Neural cell (in vitro differentiated cells): Measurements from ENCODE around the gene TRAPPC1.

Source experiments
- REST ChIP-seq: IDR thresholded peaks from 2 replicates; pipeline ENCODE4 v1.6.1; 2012; ENCODE audit warnings: borderline replicate concordance
- SMC3 ChIP-seq: fragments of 450-650 bp; conservative IDR thresholded peaks from 2 replicates; pipeline ENCODE4 v1.6.1; 2014; ENCODE audit warnings: antibody characterized with exemption, mild to moderate bottlenecking, moderate library complexity; ENCODE audit not compliant: poor library complexity
- TAF1 ChIP-seq: IDR thresholded peaks from 2 replicates; pipeline ENCODE4 v1.6.1; 2012; ENCODE audit warnings: low read depth
- TF ChIP-seq, protein P1 (sequence below): fragments of 450-650 bp; IDR thresholded peaks from 2 replicates; pipeline ENCODE4 v1.5.1; 2014; ENCODE audit warnings: antibody characterized with exemption, mild to moderate bottlenecking, moderate library complexity; ENCODE audit not compliant: poor library complexity, severe bottlenecking

DNA sequence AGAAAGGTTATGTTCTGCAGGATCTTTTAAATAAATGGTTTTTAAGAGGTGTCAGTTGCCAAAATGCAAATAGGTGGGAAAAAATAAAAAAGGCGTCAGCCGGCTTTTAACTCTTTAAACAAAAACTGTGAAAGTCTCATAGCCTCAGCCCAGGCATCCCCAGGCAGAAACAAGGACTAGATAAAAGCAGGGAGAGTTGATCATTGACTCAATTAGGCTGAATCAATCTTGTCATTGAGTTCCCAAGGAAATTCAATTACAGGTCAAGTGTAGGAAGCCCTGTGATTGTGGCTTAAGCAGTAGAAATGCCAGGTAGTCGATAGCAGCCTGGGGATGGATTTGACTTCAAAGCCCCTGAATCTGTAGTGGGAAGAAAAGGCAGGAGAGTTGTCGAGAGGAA, 39.9 kb upstream of the TRAPPC1 start:
- TF ChIP-seq REST (no peak), TAF1 (no peak), SMC3 (no peak)
- TF ChIP-seq, protein P1, sequence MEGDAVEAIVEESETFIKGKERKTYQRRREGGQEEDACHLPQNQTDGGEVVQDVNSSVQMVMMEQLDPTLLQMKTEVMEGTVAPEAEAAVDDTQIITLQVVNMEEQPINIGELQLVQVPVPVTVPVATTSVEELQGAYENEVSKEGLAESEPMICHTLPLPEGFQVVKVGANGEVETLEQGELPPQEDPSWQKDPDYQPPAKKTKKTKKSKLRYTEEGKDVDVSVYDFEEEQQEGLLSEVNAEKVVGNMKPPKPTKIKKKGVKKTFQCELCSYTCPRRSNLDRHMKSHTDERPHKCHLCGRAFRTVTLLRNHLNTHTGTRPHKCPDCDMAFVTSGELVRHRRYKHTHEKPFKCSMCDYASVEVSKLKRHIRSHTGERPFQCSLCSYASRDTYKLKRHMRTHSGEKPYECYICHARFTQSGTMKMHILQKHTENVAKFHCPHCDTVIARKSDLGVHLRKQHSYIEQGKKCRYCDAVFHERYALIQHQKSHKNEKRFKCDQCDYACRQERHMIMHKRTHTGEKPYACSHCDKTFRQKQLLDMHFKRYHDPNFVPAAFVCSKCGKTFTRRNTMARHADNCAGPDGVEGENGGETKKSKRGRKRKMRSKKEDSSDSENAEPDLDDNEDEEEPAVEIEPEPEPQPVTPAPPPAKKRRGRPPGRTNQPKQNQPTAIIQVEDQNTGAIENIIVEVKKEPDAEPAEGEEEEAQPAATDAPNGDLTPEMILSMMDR: no peak
